Epithelial cell of esophagus (primary cell): Measurements from ENCODE around the gene XRCC4.

Experiments
- DNase-seq: peaks from one replicate; pipeline ENCODE4 v3.0.0; 2010; ENCODE audit warnings: low read depth
- H3K4me3 ChIP-seq: 2 replicates; pipeline ENCODE4 v1.5.1; 2011; ENCODE audit warnings: mild to moderate bottlenecking, low read length, control low read depth
- TF ChIP-seq, protein P1 (sequence below): IDR thresholded peaks from 2 replicates; pipeline ENCODE4 v1.5.1; 2011; ENCODE audit warnings: low read depth, mild to moderate bottlenecking, low read length, control low read depth, inconsistent platforms; ENCODE audit not compliant: insufficient read depth; ENCODE audit errors: missing control alignments

XRCC4 gene

DNA sequence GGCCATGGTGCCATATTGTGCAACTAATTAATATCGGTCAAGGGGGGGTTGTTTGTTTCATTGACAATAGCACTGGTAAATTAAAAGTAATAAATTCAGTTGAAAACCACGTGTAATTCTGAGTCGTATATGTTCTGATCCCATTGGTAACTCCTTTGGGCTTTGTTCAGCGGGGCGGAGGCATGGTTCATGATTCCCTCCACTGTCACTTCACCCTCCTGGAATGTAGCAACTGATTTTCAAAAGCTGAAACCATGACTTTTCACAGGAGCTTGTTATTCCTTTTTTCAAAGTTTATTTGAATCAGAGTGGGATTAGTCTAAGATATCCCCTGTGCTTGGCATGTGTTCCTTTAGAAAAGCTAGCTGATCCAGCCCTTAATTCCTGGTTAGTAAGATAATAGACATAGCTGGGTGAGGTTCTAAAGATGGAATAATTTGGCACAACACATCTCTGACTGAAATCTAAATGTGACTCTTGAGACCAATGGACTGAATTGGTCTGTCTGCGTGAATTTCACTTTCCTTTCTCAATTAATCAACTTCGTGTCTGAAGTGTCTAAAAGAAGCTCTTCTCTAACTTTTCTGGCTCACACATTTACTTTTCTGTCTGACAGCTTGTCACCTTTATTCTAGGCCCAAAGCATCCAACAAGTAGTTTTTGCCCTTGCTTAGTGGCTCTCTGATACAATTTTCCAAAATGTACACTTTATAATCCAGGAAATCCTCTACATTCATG lies 208.5 kb downstream of the XRCC4 start:
- H3K4me3 ChIP-seq = no peak overlapping the region
- TF ChIP-seq, protein P1, sequence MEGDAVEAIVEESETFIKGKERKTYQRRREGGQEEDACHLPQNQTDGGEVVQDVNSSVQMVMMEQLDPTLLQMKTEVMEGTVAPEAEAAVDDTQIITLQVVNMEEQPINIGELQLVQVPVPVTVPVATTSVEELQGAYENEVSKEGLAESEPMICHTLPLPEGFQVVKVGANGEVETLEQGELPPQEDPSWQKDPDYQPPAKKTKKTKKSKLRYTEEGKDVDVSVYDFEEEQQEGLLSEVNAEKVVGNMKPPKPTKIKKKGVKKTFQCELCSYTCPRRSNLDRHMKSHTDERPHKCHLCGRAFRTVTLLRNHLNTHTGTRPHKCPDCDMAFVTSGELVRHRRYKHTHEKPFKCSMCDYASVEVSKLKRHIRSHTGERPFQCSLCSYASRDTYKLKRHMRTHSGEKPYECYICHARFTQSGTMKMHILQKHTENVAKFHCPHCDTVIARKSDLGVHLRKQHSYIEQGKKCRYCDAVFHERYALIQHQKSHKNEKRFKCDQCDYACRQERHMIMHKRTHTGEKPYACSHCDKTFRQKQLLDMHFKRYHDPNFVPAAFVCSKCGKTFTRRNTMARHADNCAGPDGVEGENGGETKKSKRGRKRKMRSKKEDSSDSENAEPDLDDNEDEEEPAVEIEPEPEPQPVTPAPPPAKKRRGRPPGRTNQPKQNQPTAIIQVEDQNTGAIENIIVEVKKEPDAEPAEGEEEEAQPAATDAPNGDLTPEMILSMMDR = no peak
- DNase-seq = no peak

DNA sequence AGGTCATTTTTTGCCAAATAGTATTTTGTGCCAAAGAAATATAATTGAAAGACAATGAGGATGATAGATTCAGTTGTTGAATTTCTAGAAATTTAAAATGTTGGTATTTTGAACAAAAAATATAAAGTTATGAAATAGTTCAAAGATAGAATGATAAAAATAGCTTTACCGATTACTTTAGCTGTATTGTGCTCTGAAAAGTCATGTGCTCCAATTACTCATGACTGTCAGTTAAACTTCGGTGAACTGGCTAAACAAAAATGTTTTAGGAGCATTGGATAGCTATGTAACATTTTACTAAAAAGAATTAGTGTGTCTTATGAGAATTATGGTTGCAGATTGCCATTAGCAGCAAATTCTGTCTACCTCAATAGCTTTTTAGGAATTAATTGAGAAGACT lies 216.9 kb downstream of the XRCC4 start:
- TF ChIP-seq, protein P1 = no peak
- no peak for DNase-seq
- H3K4me3 ChIP-seq = no peak overlapping the region

DNA sequence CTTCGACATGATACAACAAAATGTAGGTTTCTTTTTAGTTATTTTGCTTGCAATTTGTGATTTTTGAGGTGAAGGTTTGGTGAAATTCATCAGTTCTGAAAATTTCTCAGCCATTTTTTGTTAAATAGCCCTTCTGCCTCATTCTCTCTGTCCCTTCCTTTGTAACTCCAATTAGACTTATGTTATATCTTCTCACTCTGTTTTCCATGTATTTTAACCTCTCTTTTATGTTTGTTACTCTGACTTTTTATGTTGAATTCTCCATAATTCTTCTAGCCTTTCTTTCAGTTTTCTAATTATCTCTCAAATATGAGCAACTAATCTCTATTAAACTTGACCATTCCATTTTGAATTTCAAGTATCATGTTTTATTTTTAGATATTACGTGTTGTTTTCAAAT lies 222.0 kb downstream of the XRCC4 start:
- H3K4me3 ChIP-seq = no peak overlapping the region
- no peak for DNase-seq
- TF ChIP-seq, protein P1 = no peak

DNA sequence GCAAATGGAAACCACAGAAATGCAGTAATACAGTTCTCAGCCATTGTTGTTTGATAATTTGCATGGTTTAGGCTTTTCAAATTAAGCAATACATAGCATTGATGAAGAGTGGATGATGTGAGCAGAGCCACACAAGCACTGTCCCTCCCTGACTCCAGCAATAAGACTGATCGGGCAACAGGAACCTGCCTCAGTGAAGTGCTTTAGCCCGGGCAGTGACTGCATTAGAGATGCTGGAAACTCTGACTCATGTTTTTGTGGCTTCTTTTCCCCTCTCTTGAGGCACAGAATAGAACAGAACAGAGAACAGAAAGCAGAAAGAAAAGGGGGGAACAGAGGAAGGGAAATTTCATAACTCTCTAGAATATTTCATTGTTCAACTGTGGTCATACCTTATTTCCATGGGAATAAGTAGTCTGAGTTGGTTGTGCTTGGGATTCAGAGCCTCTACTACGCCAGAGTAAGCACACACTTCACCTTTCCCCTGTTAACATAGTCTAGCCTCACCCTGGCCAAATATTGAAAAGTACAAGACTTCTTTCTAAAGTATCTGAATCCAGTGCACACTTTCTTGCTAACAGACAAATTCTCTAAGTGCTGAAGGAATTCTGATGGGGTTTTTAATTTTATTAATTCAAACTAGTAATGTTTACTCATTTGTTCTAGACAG lies 229.4 kb downstream of the XRCC4 start:
- TF ChIP-seq, protein P1 = no peak
- no peak overlapping the region for H3K4me3 ChIP-seq
- peak; percentile 56 for DNase-seq

DNA sequence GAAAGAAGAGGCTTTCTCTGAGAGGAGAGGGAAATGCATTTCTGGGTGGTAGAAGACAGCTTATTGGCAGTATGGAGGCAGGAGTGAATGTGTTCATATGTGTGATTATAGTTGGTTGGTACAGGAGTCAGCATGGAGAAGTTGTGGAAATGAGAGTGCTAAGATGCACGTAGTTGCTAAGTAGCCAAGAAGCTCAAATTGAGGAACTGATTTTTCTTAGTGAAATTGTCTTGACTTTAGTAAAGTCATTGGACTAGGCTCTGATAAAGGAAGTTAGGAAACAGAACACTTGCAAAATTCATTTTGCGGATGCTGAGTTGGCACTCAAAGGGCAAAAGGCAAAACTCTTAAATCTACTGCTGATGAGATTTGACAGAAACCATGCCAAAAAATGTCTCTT lies 235.3 kb downstream of the XRCC4 start:
- TF ChIP-seq, protein P1 = no peak
- DNase-seq = no peak
- H3K4me3 ChIP-seq = no peak overlapping the region

DNA sequence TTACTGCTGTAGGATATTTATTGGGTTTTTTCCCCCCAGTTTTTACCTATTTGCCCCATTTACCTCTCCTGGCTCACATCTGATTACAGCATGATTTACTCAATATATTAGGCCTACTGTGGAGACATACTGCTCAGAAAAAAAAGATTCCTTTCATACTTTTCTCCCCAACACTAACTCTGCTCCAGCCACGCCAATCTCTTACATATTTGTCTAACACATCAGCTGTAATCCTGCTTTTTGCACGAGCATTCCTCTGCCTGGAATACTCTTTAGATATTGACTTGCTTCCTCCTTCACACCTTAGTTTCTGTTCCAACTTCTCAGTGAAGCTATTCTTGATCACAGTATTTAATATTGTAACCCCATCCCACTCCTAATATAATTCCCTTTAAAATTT lies 236.1 kb downstream of the XRCC4 start:
- TF ChIP-seq, protein P1 = no peak
- DNase-seq = no peak
- H3K4me3 ChIP-seq = no peak overlapping the region
